IPS DF 6.9 (cell line): Measurements from ENCODE around the gene LHPP.

Source experiments
- DNase-seq: peaks from one replicate; pipeline ENCODE4 v3.0.0-alpha.2; 2013; ENCODE audit warnings: low read depth, low spot score
- H3K27ac ChIP-seq: one replicate; pipeline ENCODE4 v1.5.1; 2013; ENCODE audit warnings: low read length, control low read depth
- H3K27me3 ChIP-seq: 2 replicates; pipeline ENCODE4 v1.6.1; 2013; ENCODE audit warnings: mild to moderate bottlenecking, low read length; ENCODE audit not compliant: control insufficient read depth, insufficient read depth
- H3K36me3 ChIP-seq: 2 replicates; pipeline ENCODE4 v1.6.1; 2013; ENCODE audit warnings: low read length; ENCODE audit not compliant: control insufficient read depth, insufficient read depth
- H3K4me1 ChIP-seq: 2 replicates; pipeline ENCODE4 v1.6.1; 2013; ENCODE audit warnings: low read length; ENCODE audit not compliant: control insufficient read depth, insufficient read depth
- H3K4me3 ChIP-seq: 2 replicates; pipeline ENCODE4 v1.5.1; 2013; ENCODE audit warnings: mild to moderate bottlenecking, low read length
- H3K9me3 ChIP-seq: 2 replicates; pipeline ENCODE4 v1.6.1; 2013; ENCODE audit warnings: low read length, inconsistent platforms; ENCODE audit not compliant: control insufficient read depth, insufficient read depth
- WGBS: extraction: QIAGEN DNeasy Blood & Tissue Kit; methylation state at CpG from one replicate; pipeline ENCODE4 v1.1.7; 2013; ENCODE audit warnings: mixed read lengths, missing lambda C conversion rate; ENCODE audit not compliant: insufficient read length, insufficient coverage; 5-methylcytosine and 5-hydroxymethylcytosine counted together

The LHPP gene

DNA sequence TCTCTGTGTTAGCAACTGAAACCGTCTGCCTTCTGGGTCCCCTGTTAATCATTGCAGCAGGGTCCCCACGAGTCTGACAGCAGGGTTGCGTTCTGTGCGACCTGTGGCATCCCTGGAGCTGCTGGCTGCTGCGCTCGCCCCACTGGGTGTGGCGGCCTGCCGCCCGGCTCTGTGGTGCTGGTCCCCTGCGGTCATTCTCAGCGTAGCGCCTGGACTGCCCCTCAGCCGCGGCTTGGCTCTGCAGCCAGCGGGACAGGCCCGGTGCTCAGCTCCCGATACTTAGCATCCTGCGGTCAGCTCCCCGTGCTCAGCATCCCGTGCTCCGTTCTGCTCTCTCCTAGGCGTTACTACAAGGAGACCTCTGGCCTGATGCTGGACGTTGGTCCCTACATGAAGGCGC, 35.0 kb downstream of the LHPP start:
- no CpG with 5 or more reads among the region's 24 CpGs for WGBS
- Histone ChIP-seq H3K4me3 (no peak overlapping the region), H3K36me3 (peaks cover 4% of the 10 kb centered on the region; the same call in 1 of the 2 replicates), H3K27ac (no peak overlapping the region), H3K9me3 (no peaks in the 10 kb centered on the region; the same call in 1 of the 2 replicates), H3K27me3 (no peaks in the 10 kb centered on the region), H3K4me1 (peaks cover 3% of the 10 kb centered on the region; the same call in 1 of the 2 replicates)
- DNase-seq = no peak

DNA sequence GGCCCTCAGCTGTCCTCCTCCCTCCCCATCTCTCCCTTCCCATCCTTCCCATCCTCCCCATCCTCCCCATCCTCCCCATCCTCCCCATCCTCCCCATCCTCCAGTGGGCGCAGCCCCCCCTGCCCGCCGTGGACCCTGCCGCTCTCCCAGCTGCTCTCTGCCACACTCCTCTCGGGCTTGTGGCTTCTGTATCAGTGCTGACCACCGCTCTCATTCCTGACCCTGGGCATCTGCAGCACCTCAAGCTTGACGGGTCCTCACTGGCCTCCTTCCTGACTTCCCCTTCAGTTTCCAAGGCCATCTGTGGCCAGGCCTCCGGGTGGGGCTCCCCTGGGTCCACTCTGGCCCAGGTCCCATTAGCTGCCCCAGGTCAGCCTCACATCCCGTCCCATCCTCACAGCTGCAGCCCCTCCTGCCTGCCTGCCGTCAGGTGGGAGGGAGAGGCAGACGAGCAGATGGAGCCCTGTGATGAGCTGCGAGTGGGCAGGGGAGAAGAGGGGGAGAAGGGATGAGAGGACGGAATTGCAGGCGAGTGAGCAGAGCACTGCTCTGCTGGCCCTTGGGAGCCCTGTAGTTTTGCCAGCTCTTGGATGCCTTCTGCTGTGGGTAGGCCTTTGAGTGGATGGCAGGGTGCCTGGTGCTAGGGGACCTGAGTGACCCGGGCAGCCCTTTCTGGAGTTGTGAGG, 35.7 kb downstream of the LHPP start:
- H3K4me1 ChIP-seq = peaks cover 3% of the 10 kb centered on the region; the same call in 1 of the 2 replicates
- no CpG with 5 or more reads among the region's 15 CpGs for WGBS

GRCh38 chr10:124498056-124498455, 36.4 kb downstream of the LHPP start:
- Histone ChIP-seq H3K4me3 (no peak overlapping the region), H3K27me3 (no peaks in the 10 kb centered on the region), H3K4me1 (peaks cover 3% of the 10 kb centered on the region; the same call in 1 of the 2 replicates), H3K9me3 (no peaks in the 10 kb centered on the region; the same call in 1 of the 2 replicates), H3K36me3 (peaks cover 4% of the 10 kb centered on the region; the same call in 1 of the 2 replicates), H3K27ac (no peak overlapping the region)
- no CpG with 5 or more reads among the region's 8 CpGs for WGBS
- no peak for DNase-seq

More for the DNA sequence above, 35.7 kb downstream of the LHPP start:
- Histone ChIP-seq H3K27me3 (no peaks in the 10 kb centered on the region), H3K4me3 (no peak overlapping the region), H3K27ac (no peak overlapping the region), H3K9me3 (no peaks in the 10 kb centered on the region; the same call in 1 of the 2 replicates), H3K36me3 (peaks cover 4% of the 10 kb centered on the region; the same call in 1 of the 2 replicates)
- DNase-seq = no peak

- no peak overlapping the region for H3K4me3 ChIP-seq
- WGBS = no CpG with 5 or more reads among the region's 3 CpGs
- no peaks in the 10 kb centered on the region; the same call in 1 of the 2 replicates for H3K9me3 ChIP-seq
- H3K27me3 ChIP-seq = no peaks in the 10 kb centered on the region
- 0 out of 2 replicates have a peak, but pooled peaks cover 1% of the 10 kb centered on the region for H3K4me1 ChIP-seq
- no peak for DNase-seq
- H3K27ac ChIP-seq = no peak overlapping the region
- H3K36me3 ChIP-seq = peaks cover 4% of the 10 kb centered on the region; the same call in 1 of the 2 replicates
These were observed 39.1 kb downstream of the LHPP start for GRCh38 chr10:124500757-124501156.

GRCh38 chr10:124504711-124505110, 43.1 kb downstream of the LHPP start:
- no CpG with 5 or more reads among the region's 11 CpGs for WGBS
- no peak for DNase-seq
- H3K27me3 ChIP-seq = no peaks in the 10 kb centered on the region
- no peak overlapping the region for H3K4me3 ChIP-seq
- no peaks in the 10 kb centered on the region for H3K4me1 ChIP-seq
- no peaks in the 10 kb centered on the region; the same call in 1 of the 2 replicates for H3K9me3 ChIP-seq
- H3K36me3 ChIP-seq = peaks cover 4% of the 10 kb centered on the region; the same call in 1 of the 2 replicates
- no peak overlapping the region for H3K27ac ChIP-seq

DNA sequence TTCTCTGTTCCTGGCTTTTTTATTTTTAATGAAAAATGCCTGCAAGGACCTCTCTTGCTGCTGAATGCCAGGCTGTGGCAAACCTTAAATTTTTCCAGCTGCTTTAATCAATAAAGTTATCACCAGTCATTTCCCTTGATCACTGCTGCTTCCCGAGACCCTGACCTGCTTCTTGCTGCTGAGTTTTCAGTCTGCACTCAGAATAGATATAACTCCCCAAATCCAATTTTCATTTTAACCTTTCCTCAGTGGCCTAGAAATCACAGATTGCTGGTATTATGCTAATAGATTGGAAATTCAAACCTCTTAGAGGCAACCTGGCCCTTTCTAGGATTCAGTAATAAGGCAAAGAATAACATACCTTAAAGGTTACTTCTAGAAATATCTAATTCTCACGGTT, 43.7 kb downstream of the LHPP start:
- no peaks in the 10 kb centered on the region; the same call in 1 of the 2 replicates for H3K4me1 ChIP-seq
- H3K36me3 ChIP-seq = peaks cover 4% of the 10 kb centered on the region; the same call in 1 of the 2 replicates
- no peaks in the 10 kb centered on the region; the same call in 1 of the 2 replicates for H3K9me3 ChIP-seq
- no CpG with 5 or more reads among the region's 2 CpGs for WGBS
- H3K27ac ChIP-seq = no peak overlapping the region
- H3K4me3 ChIP-seq = no peak overlapping the region
- no peak for DNase-seq
- H3K27me3 ChIP-seq = no peaks in the 10 kb centered on the region

DNA sequence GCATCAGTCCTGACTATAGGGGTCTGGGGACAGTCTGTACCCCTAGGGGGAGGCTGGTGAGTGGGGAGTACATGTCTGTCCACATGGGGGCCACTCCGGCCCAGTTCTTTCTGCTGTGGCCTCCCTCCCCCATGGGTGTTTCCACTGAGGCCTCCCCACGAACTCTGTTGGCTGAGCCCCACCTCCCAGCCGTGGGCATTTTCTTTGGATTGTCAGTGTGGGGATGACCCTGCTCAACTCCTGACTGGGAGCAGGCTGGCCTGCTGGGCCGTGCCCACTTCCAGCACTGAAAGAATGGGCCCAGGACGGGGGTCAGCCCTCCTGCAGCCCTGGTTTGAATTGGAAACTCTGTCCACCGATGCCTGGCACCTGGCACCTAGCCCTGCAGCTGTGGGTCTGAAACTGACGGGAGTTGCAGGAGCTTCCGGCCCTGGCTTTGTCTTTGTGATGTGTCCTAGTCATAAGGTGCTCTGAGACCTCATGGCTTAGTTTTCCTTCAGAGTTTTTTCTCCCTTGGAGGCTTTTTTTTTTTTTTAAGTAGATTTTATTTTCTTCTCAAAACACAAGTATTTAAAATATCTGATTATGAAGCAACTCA, 46.5 kb downstream of the LHPP start:
- Histone ChIP-seq H3K4me3 (no peak overlapping the region), H3K9me3 (no peaks in the 10 kb centered on the region), H3K27ac (no peak overlapping the region), H3K4me1 (no peaks in the 10 kb centered on the region; the same call in 1 of the 2 replicates), H3K36me3 (no peaks in the 10 kb centered on the region), H3K27me3 (no peaks in the 10 kb centered on the region)
- WGBS = no CpG with 5 or more reads among the region's 8 CpGs
- no peak for DNase-seq

- Histone ChIP-seq H3K4me1 (no peaks in the 10 kb centered on the region; the same call in 1 of the 2 replicates), H3K36me3 (no peaks in the 10 kb centered on the region), H3K9me3 (no peaks in the 10 kb centered on the region), H3K4me3 (no peak overlapping the region), H3K27me3 (no peaks in the 10 kb centered on the region), H3K27ac (no peak overlapping the region)
- WGBS = no CpG with 5 or more reads among the region's 5 CpGs
- DNase-seq = no peak
These were observed 47.4 kb downstream of the LHPP start for GRCh38 chr10:124508907-124509454.

GRCh38 chr10:124509880-124510632, 48.4 kb downstream of the LHPP start:
- no peaks in the 10 kb centered on the region for H3K36me3 ChIP-seq
- H3K27me3 ChIP-seq = no peaks in the 10 kb centered on the region
- H3K4me3 ChIP-seq = no peak overlapping the region
- no peaks in the 10 kb centered on the region for H3K9me3 ChIP-seq
- H3K27ac ChIP-seq = no peak overlapping the region
- no peaks in the 10 kb centered on the region; the same call in 1 of the 2 replicates for H3K4me1 ChIP-seq
- DNase-seq = no peak
- WGBS = no CpG with 5 or more reads among the region's 27 CpGs

DNA sequence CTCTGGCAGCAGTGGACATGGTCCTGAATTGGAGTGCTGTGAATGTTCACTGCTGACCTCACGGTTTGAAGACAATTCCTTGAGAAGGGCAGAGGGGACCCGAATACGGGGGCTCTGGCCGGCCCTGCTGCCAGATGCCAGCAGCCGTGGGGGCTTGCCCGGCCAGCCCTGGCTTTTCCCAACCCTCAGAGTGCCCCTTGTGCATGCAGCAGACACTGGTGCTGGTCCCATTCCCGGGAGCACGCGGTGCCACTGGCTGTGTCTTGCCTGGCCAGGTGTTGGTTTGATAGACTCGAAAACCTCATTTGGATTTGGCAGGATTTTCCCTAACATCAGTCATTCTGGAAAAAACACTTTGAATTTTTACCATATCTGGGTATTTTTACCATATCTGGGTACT, 49.1 kb downstream of the LHPP start:
- H3K36me3 ChIP-seq = no peaks in the 10 kb centered on the region
- H3K4me3 ChIP-seq = no peak overlapping the region
- no peak overlapping the region for H3K27ac ChIP-seq
- no peak for DNase-seq
- no peaks in the 10 kb centered on the region for H3K27me3 ChIP-seq
- whole genome bisulfite sequencing = no CpG with 5 or more reads among the region's 10 CpGs
- no peaks in the 10 kb centered on the region for H3K9me3 ChIP-seq
- no peaks in the 10 kb centered on the region; the same call in 1 of the 2 replicates for H3K4me1 ChIP-seq
